Neural crest cell (in vitro differentiated cells): ENCODE data around the gene NAV1. TPM values are rescaled to one million over a fixed set of nuclear protein-coding genes. Genes with fewer than 3 reads are reported as not detected.

Experiments used
- DNase-seq: peaks from one replicate; pipeline ENCODE4 v3.0.0; 2021; ENCODE audit warnings: low read depth, mixed read lengths, low spot score
- H3K27ac Mint-ChIP-seq: one replicate; pipeline ENCODE4 v1.8.0; 2021; ENCODE audit warnings: mild to moderate bottlenecking, mixed read lengths; ENCODE audit not compliant: unreplicated experiment
- H3K27me3 Mint-ChIP-seq: 2 replicates; pipeline ENCODE4 v1.8.0; 2021; ENCODE audit warnings: low read depth, mild to moderate bottlenecking, mixed read lengths
- H3K36me3 Mint-ChIP-seq: 2 replicates; pipeline ENCODE4 v1.8.0; 2021; ENCODE audit warnings: low read depth, mild to moderate bottlenecking, mixed read lengths
- H3K4me1 Mint-ChIP-seq: 2 replicates; pipeline ENCODE4 v1.8.0; 2021; ENCODE audit warnings: mixed read lengths
- H3K4me3 Mint-ChIP-seq: one replicate; pipeline ENCODE4 v1.8.0; 2021; ENCODE audit warnings: mild to moderate bottlenecking, mixed read lengths
- H3K9me3 Mint-ChIP-seq: 2 replicates; pipeline ENCODE4 v1.8.0; 2021; ENCODE audit warnings: mixed read lengths
- CTCF ChIP-seq: fragments of 200-600 bp; sonication (generic); conservative IDR thresholded peaks from 2 replicates; pipeline ENCODE4 v1.5.0; 2021; ENCODE audit warnings: antibody characterized with exemption, mild to moderate bottlenecking
- total RNA-seq: library from RNA; stranded (reverse); gene quantifications from 2 replicates; pipeline ENCODE4 v1.2.1, GENCODE V29; 2021

The NAV1 gene
- total RNA-seq, 1 donor from 2014 or later, result 47.3 TPM

GRCh38 chr1:201493757-201494617 is 44.9 kb upstream of the NAV1 start:
- Mint-ChIP-seq H3K9me3 (no peaks in the 10 kb centered on the region), H3K27me3 (no peaks in the 10 kb centered on the region), H3K4me1 (peaks cover 38% of the 10 kb centered on the region), H3K27ac (peak overlapping the region; percentile 31), H3K4me3 (no peak overlapping the region), H3K36me3 (no peaks in the 10 kb centered on the region)
- TF ChIP-seq CTCF, result no peak
- DNase-seq, result no peak

DNA sequence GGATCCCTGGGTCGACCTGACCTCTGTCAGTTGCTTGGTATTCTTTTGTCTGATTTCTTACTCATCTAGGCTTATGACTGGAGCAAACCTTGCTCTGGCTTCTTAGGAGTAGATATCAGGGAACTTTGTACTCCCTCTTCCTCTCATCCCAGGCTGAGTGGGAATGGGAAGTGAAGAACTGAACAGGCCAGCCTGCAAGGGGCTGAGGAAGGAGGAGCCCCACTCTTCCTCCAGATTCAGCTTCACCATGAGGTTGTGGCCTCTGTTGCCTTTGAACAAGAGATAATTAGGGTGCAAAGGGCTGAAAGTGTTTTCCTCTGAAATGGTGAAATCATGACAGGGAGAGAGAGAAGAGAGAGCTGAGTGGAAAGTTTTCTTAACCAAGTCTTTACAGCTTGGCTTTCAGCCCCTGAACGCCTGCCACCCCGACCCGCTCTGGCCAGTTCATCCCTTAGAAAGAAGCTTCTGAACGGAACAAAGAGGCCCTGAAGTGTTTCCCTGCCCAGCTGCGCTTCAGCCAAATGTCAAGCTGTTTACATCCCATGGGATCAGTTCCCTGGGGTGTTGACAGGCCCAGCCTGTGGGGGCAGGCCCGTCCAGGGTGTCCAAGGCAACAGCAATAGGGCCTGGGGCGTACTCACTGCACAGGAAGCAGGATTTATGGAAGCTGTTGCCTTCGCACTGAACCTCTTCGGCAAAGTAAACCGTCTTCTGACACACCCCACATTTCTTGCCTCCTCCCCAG is 43.2 kb upstream of the NAV1 start:
- H3K4me3 Mint-ChIP-seq, result peak overlapping the region; percentile 60
- no peaks in the 10 kb centered on the region for H3K36me3 Mint-ChIP-seq
- peak; percentile 32 for DNase-seq
- H3K9me3 Mint-ChIP-seq, result no peaks in the 10 kb centered on the region
- TF ChIP-seq CTCF, result no peak
- peak overlapping the region; percentile 94 for H3K27ac Mint-ChIP-seq
- no peaks in the 10 kb centered on the region for H3K27me3 Mint-ChIP-seq
- H3K4me1 Mint-ChIP-seq, result peaks cover 54% of the 10 kb centered on the region

DNA sequence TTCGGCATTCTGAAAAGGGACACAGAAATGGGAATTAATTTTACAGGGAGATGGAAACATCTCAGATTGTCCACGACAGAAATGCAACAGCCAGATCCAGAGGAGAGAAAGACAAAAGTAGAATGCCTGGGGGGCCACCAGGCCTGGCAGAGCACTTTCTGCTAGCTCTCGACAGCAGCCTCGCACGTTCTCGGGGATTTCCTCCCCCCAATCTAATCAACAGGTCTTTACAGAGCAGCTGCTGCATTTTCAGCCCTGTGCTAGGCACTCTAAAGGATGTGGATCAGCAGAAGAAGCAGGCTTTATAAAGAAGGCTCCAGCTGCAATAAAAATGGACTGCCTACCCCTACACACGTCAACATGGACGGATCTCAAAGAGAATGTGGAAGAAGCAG is 42.6 kb upstream of the NAV1 start:
- Mint-ChIP-seq H3K4me1 (peaks cover 59% of the 10 kb centered on the region), H3K27ac (peak overlapping the region; percentile 94), H3K4me3 (peak overlapping the region; percentile 60), H3K36me3 (no peaks in the 10 kb centered on the region), H3K27me3 (no peaks in the 10 kb centered on the region), H3K9me3 (no peaks in the 10 kb centered on the region)
- TF ChIP-seq CTCF, result no peak
- no peak for DNase-seq

DNA sequence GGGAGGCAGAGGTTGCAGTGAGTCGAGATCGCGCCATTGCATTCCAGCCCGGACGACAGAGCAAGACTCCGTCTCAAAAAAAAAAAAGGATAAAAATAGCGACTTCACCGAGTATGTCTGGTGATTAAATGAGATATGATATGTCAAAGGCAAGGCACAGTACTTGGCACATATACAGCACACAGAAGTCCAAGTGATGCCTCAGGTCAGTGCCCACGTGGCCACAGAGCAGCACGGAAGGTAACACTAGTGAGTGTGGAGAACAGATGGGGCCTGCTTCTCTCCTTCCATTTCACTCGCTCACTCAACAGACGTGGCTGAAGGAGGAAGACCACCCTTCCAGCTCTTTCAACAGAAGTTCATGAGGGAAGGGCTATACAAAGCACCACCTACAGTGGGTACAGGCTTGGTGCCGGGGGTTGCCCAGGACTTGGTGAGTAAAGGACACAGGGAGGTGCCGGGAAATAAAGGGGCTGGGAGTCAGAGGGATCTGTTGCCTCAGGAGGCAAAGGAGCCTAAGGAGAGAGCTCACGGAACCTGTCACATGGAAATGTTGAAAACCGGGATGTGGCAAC is 40.9 kb upstream of the NAV1 start:
- peaks cover 65% of the 10 kb centered on the region for H3K4me1 Mint-ChIP-seq
- H3K27ac Mint-ChIP-seq, result no peak overlapping the region
- no peaks in the 10 kb centered on the region for H3K27me3 Mint-ChIP-seq
- no peaks in the 10 kb centered on the region for H3K9me3 Mint-ChIP-seq
- H3K36me3 Mint-ChIP-seq, result no peaks in the 10 kb centered on the region
- no peak for TF ChIP-seq CTCF
- no peak overlapping the region for H3K4me3 Mint-ChIP-seq
- no peak for DNase-seq

DNA sequence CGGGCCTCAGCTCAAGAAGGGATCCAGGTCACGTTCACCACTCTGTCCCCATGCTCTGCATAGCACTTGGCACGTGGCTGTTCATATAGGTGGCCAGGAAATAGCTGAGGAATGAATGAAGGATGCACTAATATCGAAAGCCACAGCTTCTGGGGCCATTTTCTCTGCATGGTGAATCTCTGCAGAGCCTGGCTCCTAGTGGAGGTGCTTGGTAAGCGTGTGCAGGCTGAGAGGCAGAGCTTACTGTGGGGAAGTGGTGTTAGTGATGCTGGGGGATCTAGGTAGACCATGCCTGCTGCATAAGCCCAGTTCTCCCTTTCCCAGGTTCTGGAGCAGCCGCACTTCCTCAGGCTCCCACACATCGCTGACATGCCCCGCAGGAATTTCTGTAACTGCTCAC is 40.3 kb upstream of the NAV1 start:
- no peaks in the 10 kb centered on the region for H3K36me3 Mint-ChIP-seq
- H3K4me1 Mint-ChIP-seq, result peaks cover 66% of the 10 kb centered on the region
- TF ChIP-seq CTCF, result no peak
- no peak for DNase-seq
- H3K27me3 Mint-ChIP-seq, result peaks cover 3% of the 10 kb centered on the region
- no peaks in the 10 kb centered on the region for H3K9me3 Mint-ChIP-seq
- no peak overlapping the region for H3K27ac Mint-ChIP-seq
- H3K4me3 Mint-ChIP-seq, result no peak overlapping the region
